GM15510 (cell line): ENCODE results near the gene GPR146.

Source experiments
- POLR2A ChIP-seq: IDR thresholded peaks from 3 replicates; pipeline ENCODE4 v1.6.1; 2011; ENCODE audit warnings: borderline replicate concordance; ENCODE audit not compliant: insufficient read length; ENCODE audit errors: extremely low read depth

GPR146 gene

GRCh38 chr7:1087465-1087814 lies 43.1 kb downstream of the GPR146 start:
- no peak for TF ChIP-seq POLR2A

- no peak for TF ChIP-seq POLR2A
These were observed 43.9 kb downstream of the GPR146 start, which contains the start of gene GPER1 for GRCh38 chr7:1087952-1088920. Gene GPER1 (plus strand): TSS chr7:1088113. CDS start chr7:1091729, 3,616 bp downstream.

DNA sequence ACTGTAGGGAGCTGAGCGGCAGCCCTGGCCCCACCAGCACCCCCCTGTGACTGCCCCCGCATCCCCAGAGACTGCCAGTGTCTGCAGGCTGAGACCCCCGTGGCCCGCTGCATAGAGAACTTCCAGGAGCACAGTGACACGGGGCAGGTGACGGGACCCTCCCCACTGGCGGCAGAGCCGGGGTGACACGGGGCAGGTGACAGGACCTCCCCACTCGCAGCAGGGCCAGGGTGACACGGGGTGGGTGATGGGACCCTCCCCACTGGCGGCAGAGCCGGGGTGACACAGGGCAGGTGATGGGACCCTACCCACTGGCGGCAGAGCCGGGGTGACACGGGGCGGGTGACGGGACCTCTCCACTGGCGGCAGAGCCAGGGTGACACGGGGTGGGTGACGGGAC lies 45.9 kb downstream of the GPR146 start:
- no peak for TF ChIP-seq POLR2A

DNA sequence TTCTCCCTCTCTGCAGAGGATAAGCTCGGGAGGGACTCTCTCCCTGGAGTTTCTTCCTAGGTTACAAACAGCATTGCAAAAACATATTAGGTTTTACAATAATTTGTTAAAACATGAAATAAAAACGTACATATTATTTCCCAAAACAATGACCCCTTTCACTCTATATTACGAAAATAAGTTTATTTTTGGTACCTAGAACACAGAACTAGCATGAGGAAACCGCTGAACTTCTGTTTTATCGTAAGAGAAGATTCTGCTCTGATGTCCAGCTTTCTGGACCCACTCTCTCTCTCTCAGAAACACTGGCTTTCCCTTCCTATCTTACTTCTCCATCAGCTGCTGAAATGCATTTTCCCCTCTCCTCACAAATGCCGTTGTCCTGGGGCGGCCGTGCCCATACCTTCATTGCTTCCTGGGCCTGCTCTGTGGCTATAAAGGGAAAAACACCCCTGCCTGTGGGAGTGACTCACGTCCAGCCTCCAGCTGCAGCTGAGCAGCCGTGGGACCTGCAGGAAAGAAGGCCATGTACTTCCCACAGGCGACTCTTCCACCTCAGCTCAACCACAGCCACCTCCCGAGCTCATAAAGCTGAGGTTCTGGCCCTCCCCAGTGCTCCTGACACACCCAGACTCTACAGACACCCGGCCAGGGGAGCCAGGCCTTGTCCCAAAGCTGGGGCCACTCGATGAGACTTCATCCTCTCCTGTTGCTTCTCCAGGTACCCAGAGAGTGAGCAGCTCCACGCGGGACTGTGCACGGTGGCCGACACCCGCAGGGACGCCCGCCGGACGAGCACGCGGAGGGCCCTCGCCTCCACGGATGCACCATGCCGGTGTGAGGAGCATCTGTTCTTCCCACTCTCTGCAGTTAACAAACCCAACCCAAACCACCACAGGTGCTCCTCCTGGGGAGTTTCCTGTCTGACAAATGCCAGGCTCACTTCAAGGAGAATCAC lies 46.6 kb downstream of the GPR146 start:
- no peak for TF ChIP-seq POLR2A

DNA sequence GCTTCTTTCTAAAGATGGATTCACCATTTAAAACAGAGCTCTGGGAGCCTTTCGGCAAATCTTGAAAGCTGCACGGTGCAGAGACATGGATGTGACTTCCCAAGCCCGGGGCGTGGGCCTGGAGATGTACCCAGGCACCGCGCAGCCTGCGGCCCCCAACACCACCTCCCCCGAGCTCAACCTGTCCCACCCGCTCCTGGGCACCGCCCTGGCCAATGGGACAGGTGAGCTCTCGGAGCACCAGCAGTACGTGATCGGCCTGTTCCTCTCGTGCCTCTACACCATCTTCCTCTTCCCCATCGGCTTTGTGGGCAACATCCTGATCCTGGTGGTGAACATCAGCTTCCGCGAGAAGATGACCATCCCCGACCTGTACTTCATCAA lies 47.3 kb downstream of the GPR146 start:
- no peak for TF ChIP-seq POLR2A

DNA sequence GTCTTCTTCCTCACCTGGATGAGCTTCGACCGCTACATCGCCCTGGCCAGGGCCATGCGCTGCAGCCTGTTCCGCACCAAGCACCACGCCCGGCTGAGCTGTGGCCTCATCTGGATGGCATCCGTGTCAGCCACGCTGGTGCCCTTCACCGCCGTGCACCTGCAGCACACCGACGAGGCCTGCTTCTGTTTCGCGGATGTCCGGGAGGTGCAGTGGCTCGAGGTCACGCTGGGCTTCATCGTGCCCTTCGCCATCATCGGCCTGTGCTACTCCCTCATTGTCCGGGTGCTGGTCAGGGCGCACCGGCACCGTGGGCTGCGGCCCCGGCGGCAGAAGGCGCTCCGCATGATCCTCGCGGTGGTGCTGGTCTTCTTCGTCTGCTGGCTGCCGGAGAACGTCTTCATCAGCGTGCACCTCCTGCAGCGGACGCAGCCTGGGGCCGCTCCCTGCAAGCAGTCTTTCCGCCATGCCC lies 47.9 kb downstream of the GPR146 start:
- no peak for TF ChIP-seq POLR2A

GRCh38 chr7:1092806-1093501 lies 48.6 kb downstream of the GPR146 start:
- TF ChIP-seq POLR2A: no peak

- no peak for TF ChIP-seq POLR2A
These were observed 49.1 kb downstream of the GPR146 start for GRCh38 chr7:1093502-1093843.

GRCh38 chr7:1093916-1094508 lies 49.7 kb downstream of the GPR146 start:
- TF ChIP-seq POLR2A: no peak

- TF ChIP-seq POLR2A: no peak
These were observed 50.5 kb downstream of the GPR146 start for GRCh38 chr7:1094870-1095269.

GRCh38 chr7:1095621-1096155 lies 51.3 kb downstream of the GPR146 start:
- no peak for TF ChIP-seq POLR2A

DNA sequence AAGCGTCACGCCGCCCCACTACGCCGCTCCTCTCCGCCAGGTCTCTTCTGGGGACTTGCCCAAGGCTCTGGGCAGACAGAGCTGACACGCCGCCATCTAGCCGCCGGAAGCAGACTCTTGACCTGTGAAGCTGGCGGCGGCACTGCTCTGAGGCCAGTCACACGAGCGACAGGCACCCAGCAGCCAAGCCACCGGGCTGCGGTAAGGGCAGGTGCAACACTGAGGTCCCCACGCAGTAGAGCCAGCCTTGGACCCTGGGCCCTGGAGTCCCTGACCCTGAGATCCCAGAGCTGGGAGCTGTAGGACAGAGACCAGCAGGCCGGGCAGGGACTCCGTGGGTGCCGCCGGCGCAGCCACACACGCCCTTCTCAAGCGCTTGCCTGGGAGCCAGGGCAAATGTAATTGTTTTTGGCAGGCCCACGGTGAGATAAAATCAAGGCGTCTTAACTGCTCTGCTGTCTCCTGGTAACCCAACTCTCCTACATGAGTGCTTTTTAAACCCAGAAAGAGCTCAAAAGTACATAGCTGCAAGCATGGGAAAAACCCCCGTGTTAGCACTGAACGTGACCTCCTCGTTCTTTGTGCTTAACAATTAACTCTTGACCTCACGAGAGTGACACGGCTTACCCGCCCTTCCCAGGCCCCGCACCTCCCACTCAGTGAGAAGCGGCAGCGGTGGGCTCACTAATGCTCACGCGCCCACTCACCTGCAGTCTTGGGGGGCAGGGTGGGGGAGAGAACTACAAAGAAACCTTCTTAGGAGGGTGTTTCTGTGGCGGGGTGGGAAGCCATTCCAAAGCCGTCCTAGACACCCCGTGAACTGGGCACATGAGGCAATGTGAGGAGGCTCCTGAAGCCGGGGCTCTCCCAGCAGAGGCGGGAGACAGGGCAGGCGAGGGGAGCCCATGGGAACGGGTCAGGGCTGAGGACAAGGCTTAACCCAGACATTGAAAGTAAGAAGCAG lies 52.1 kb downstream of the GPR146 start:
- TF ChIP-seq POLR2A: no peak

DNA sequence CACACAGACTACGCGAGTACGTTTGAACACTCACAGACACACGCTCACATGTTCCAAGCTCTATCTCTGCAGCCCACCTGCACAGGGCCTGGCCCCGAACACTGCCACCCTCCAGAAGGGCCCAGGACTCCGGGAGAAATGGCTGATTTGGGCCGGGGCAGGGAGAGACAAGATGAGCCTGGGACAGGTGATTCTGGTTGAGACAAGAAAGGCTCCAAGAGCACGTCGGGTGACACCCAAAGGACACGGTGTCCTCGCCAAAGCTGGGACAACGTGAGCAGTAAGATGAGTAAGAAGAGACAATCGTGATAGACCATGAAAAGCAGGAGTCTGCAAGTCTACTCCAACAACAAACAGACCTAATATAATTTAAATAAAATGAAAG lies 52.8 kb downstream of the GPR146 start:
- TF ChIP-seq POLR2A: no peak
